GM18498 (cell line): ENCODE data around the gene FHIP1A.

Source experiments
- ATAC-seq: cut with Tn5 transposase; IDR thresholded peaks from one replicate; pipeline ENCODE4 v1.9.1; 2021; ENCODE audit warnings: mild to moderate bottlenecking, moderate library complexity; ENCODE audit not compliant: unreplicated experiment

Gene FHIP1A

GRCh38 chr4:151417766-151418376 is 8.9 kb downstream of the FHIP1A start:
- ATAC-seq: no peak

GRCh38 chr4:151418385-151418784 is 9.4 kb downstream of the FHIP1A start:
- ATAC-seq: no peak

GRCh38 chr4:151418856-151419255 is 9.9 kb downstream of the FHIP1A start:
- no peak for ATAC-seq

GRCh38 chr4:151420250-151420807 is 11.4 kb downstream of the FHIP1A start:
- no peak for ATAC-seq

- ATAC-seq: no peak
Observed at GRCh38 chr4:151422854-151423253, 13.9 kb downstream of the FHIP1A start.

GRCh38 chr4:151426513-151426912 is 17.5 kb downstream of the FHIP1A start:
- no peak for ATAC-seq

GRCh38 chr4:151427266-151427665 is 18.3 kb downstream of the FHIP1A start:
- ATAC-seq: no peak

GRCh38 chr4:151428346-151428745 is 19.4 kb downstream of the FHIP1A start:
- no peak for ATAC-seq

GRCh38 chr4:151429957-151430570 is 21.1 kb downstream of the FHIP1A start:
- ATAC-seq: no peak

GRCh38 chr4:151430740-151431457 is 21.9 kb downstream of the FHIP1A start:
- no peak for ATAC-seq

- ATAC-seq: no peak
Observed at GRCh38 chr4:151431728-151432127, 22.8 kb downstream of the FHIP1A start.

- ATAC-seq: no peak
Observed at GRCh38 chr4:151432654-151433053, 23.7 kb downstream of the FHIP1A start.

GRCh38 chr4:151434183-151434860 is 25.3 kb downstream of the FHIP1A start:
- ATAC-seq: no peak

GRCh38 chr4:151436093-151436518 is 27.1 kb downstream of the FHIP1A start:
- ATAC-seq: no peak

- no peak for ATAC-seq
Observed at GRCh38 chr4:151437505-151437904, 28.5 kb downstream of the FHIP1A start.

GRCh38 chr4:151438154-151438553 is 29.2 kb downstream of the FHIP1A start:
- no peak for ATAC-seq

- ATAC-seq: no peak
Observed at GRCh38 chr4:151439320-151439719, 30.3 kb downstream of the FHIP1A start.

GRCh38 chr4:151442002-151442401 is 33.0 kb downstream of the FHIP1A start:
- no peak for ATAC-seq

- ATAC-seq: no peak
Observed at GRCh38 chr4:151443247-151443646, 34.3 kb downstream of the FHIP1A start.

- ATAC-seq: no peak
Observed at GRCh38 chr4:151443752-151444151, 34.8 kb downstream of the FHIP1A start.

GRCh38 chr4:151446208-151446607 is 37.2 kb downstream of the FHIP1A start:
- no peak for ATAC-seq
